ENCODE measurements around the gene CILP2. TPM values are rescaled to one million over a fixed set of nuclear protein-coding genes. Genes with fewer than 3 reads are reported as not detected.

The CILP2 gene
- total RNA-seq, 1 donor from 2014 or later, result 0.98 TPM

- no peaks in the 10 kb centered on the region for H3K27me3 ChIP-seq
- no peak overlapping the region for H3K27ac ChIP-seq
- intact Hi-C loops (cut with DNase I), result no loop called here
- H3K4me1 ChIP-seq, result peaks cover 6% of the 10 kb centered on the region
- DNase-seq (ENCODE audit: extremely low spot score in 2 of 2), result no peak
- no peak for TF ChIP-seq POLR2A (IDR thresholded peaks at IDR 0.05)
- peak in 2 of 3 experiments; percentile 35 to 41 for TF ChIP-seq CTCF (IDR thresholded peaks at IDR 0.05)
- H3K36me3 ChIP-seq, result no peaks in the 10 kb centered on the region
- H3K4me3 ChIP-seq, result no peak overlapping the region
- H3K9me3 ChIP-seq, result no peaks in the 10 kb centered on the region
Observed at GRCh38 chr19:19554074-19555023, 16.3 kb downstream of the CILP2 start.

GRCh38 chr19:19558055-19558454 is 20.0 kb downstream of the CILP2 start:
- Histone ChIP-seq H3K27me3 (no peaks in the 10 kb centered on the region), H3K4me1 (no peaks in the 10 kb centered on the region), H3K9me3 (no peaks in the 10 kb centered on the region), H3K27ac (no peak overlapping the region), H3K36me3 (no peaks in the 10 kb centered on the region), H3K4me3 (no peak overlapping the region)
- intact Hi-C loops (cut with DNase I), result no loop called here
- no peak for DNase-seq (ENCODE audit: extremely low spot score in 2 of 2)
- TF ChIP-seq CTCF (IDR thresholded peaks at IDR 0.05) (no peak), POLR2A (IDR thresholded peaks at IDR 0.05) (no peak), POLR2AphosphoS5 (IDR thresholded peaks at IDR 0.05; ENCODE audit: insufficient read depth in 1 of 2, low read depth in 1 of 2) (no peak)

- Histone ChIP-seq H3K4me1 (no peaks in the 10 kb centered on the region), H3K27ac (no peak overlapping the region), H3K4me3 (no peak overlapping the region), H3K36me3 (no peaks in the 10 kb centered on the region), H3K9me3 (no peaks in the 10 kb centered on the region), H3K27me3 (no peaks in the 10 kb centered on the region)
- no peak for TF ChIP-seq POLR2AphosphoS5 (IDR thresholded peaks at IDR 0.05; ENCODE audit: insufficient read depth in 1 of 2, low read depth in 1 of 2)
- no peak for TF ChIP-seq POLR2A (IDR thresholded peaks at IDR 0.05)
- TF ChIP-seq CTCF (IDR thresholded peaks at IDR 0.05), result no peak
- intact Hi-C loops (cut with DNase I), result no loop called here
- no peak for DNase-seq (ENCODE audit: extremely low spot score in 2 of 2)
Observed at GRCh38 chr19:19558636-19559035, 20.6 kb downstream of the CILP2 start.

- no peak for DNase-seq (ENCODE audit: extremely low spot score in 2 of 2)
- H3K27ac ChIP-seq, result no peak overlapping the region
- H3K27me3 ChIP-seq, result no peaks in the 10 kb centered on the region
- no peak overlapping the region for H3K4me3 ChIP-seq
- no peaks in the 10 kb centered on the region for H3K9me3 ChIP-seq
- no peaks in the 10 kb centered on the region for H3K4me1 ChIP-seq
- no peak for TF ChIP-seq POLR2A (IDR thresholded peaks at IDR 0.05)
- TF ChIP-seq POLR2AphosphoS5 (IDR thresholded peaks at IDR 0.05; ENCODE audit: insufficient read depth in 1 of 2, low read depth in 1 of 2), result no peak
- TF ChIP-seq CTCF (IDR thresholded peaks at IDR 0.05), result no peak
- intact Hi-C loops (cut with DNase I), result no loop called here
- no peaks in the 10 kb centered on the region for H3K36me3 ChIP-seq
Observed at GRCh38 chr19:19559931-19560330, 21.9 kb downstream of the CILP2 start.
